Measurements from ENCODE around the gene TUBD1.
"Not testable (repeated sequence)": the region's sequence is repeated elsewhere in the genome, so short reads cannot be mapped to it uniquely, and the experiment has no call there.

The TUBD1 gene

GRCh38 chr17:59844884-59845594, 47.7 kb downstream of the TUBD1 start:
- no peak for DNase-seq (ENCODE audit: low read depth)

- peak; percentile 41 for DNase-seq (ENCODE audit: low read depth)
These were observed 49.7 kb downstream of the TUBD1 start for GRCh38 chr17:59842901-59843652.

- DNase-seq (ENCODE audit: low read depth), result not testable (repeated sequence)
These were observed 50.9 kb downstream of the TUBD1 start for GRCh38 chr17:59841882-59842263.

DNA sequence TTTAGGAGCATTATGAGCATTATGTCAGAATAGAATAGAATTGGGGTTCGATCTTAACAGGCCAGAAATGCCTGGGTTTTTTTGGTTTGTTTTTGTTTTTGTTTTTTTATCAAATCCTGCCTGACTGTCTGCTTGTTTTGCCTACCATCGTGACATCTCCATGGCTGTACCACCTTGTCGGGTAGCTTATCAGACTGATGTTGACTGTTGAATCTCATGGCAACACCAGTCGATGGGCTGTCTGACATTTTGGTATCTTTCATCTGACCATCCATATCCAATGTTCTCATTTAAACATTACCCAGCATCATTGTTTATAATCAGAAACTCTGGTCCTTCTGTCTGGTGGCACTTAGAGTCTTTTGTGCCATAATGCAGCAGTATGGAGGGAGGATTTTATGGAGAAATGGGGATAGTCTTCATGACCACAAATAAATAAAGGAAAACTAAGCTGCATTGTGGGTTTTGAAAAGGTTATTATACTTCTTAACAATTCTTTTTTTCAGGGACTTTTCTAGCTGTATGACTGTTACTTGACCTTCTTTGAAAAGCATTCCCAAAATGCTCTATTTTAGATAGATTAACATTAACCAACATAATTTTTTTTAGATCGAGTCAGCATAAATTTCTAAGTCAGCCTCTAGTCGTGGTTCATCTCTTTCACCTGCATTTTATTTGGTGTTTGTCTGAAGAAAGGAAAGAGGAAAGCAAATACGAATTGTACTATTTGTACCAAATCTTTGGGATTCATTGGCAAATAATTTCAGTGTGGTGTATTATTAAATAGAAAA, 51.5 kb downstream of the TUBD1 start:
- not testable (repeated sequence) for DNase-seq (ENCODE audit: low read depth)

DNA sequence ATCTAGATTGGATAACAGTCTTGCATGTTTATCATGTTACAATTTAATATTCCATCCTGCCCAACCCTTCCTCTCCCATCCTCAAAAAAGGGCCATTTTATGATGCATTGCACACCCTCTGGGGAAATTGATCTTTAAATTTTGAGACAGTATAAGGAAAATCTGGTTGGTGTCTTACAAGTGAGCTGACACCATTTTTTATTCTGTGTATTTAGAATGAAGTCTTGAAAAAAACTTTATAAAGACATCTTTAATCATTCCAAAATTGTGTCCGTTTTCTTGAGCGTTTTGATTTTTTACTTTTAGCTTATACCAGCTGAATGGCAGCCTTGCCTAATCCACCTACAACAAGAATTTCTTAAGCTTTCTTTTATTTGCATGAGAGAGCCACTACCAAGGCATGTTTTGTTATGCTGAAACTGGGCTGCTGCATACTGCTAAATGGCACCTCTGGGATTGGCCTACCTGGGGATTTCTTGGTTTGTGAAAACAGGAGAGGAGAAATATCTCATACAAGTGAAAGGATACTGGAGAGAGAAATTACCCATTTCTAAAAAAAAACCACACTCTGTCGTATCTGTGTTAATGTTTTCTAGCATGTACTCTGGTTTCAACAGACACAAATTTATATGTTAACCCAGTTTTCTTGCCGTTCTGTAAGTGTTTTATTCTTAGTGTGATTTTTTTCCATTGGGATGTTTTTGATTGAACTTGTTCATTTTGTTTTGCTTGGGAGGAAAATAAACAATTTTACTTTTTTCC, 52.2 kb downstream of the TUBD1 start:
- DNase-seq (ENCODE audit: low read depth), result no peak

DNA sequence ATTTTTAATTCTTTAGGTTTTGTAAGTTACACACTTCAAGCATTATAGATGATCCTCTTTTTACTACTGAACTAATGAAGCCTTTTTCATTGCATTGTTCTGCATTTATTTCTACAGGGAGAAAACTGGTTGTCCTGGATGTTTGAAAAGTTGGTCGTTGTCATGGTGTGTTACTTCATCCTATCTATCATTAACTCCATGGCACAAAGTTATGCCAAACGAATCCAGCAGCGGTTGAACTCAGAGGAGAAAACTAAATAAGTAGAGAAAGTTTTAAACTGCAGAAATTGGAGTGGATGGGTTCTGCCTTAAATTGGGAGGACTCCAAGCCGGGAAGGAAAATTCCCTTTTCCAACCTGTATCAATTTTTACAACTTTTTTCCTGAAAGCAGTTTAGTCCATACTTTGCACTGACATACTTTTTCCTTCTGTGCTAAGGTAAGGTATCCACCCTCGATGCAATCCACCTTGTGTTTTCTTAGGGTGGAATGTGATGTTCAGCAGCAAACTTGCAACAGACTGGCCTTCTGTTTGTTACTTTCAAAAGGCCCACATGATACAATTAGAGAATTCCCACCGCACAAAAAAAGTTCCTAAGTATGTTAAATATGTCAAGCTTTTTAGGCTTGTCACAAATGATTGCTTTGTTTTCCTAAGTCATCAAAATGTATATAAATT, 53.0 kb downstream of the TUBD1 start:
- DNase-seq (ENCODE audit: low read depth), result no peak

- DNase-seq (ENCODE audit: low read depth), result no peak
These were observed 54.5 kb downstream of the TUBD1 start for GRCh38 chr17:59838052-59838916.

GRCh38 chr17:59837308-59838051, 55.3 kb downstream of the TUBD1 start:
- DNase-seq (ENCODE audit: low read depth), result peak; percentile 19

DNA sequence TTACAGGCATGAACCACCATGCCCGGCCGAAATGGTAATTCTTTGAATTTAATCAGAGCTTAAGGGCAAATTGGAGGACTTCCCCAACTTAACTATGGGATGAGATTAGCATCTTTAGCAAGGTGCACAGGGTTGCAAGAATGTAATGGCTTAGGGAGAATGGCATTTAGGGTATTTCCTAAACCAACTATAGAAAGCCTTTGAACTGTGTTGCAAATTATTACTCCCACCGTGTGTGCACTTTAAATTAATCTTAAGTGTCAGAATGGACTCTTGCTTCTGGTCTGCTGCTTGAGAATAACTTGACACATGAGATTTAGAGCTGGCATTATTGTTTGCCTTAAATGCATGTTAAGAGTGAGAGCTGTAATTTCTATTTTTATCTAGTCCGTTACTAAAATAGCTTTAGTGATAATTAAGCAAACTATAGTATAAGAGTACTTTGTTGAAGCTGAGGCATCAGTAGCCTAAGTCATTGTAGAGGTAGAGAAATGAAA, 59.8 kb downstream of the TUBD1 start:
- no peak for DNase-seq (ENCODE audit: low read depth)

DNA sequence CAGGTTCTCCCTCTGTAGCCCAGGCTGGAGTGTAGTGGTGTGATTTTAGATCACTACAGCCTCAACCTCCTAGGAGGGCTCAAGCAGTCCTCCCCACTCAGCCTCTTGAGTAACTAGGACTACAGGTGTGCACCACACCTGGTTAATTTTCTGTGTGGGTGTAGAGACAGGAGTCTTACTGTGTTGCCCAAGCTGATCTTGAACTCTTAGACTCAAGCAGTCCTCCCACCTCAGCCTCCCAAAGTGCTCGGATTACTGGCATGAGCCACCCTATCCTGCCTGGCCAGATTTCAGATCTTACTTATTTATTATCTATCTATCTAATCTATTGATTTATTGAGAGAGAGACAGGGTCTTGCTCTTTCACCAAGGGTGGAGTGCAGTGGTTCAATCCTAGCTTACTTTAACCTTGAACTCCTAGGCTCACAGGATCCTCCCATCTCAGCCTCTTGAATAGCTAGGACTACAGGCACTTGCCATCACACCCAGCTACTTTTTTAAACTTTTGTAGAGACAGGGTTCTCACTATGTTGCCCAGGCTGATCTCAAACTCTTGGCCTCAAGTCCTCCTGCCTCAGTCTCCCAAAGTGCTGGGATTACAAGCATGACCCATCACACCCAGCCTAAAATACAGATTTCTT, 61.8 kb downstream of the TUBD1 start:
- DNase-seq (ENCODE audit: low read depth), result no peak

GRCh38 chr17:59830007-59830630, 62.6 kb downstream of the TUBD1 start:
- DNase-seq (ENCODE audit: low read depth), result no peak

DNA sequence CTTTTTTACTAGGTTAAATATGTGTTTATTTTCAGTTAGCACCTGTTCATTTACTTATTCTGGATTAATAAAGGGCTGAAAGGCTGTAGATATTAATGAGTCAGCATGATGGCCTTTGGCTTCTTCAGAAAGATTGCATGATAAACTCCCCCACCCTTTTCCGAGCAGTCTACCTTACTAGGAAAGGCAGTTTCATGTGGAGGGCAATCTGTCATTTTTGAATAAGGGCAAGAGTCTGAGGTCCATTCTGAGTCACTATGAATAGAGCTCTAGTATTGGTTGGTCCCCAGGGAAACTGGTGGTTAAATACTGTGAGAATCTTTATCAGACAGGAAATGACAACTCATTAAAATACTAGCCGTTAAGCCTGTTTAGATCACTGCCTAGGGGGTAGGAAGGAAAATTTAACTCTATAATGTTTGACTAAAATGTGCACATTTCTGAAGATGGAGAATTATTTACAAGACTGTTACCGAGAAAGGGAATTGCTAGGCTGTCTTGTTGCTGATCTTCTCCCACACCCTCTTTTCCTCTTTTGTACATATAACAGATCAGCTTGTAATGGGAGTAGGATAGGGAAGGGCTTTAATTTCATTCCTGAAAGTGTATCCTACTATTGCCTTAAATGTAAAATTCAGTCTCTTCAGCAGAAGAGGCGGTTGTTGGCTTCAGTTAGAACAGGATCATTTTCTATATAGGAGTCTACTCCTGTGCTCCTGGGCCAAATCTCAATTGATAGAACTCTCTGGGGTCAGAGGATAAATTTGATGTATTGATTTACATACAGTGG, 63.3 kb downstream of the TUBD1 start:
- DNase-seq (ENCODE audit: low read depth), result no peak

DNA sequence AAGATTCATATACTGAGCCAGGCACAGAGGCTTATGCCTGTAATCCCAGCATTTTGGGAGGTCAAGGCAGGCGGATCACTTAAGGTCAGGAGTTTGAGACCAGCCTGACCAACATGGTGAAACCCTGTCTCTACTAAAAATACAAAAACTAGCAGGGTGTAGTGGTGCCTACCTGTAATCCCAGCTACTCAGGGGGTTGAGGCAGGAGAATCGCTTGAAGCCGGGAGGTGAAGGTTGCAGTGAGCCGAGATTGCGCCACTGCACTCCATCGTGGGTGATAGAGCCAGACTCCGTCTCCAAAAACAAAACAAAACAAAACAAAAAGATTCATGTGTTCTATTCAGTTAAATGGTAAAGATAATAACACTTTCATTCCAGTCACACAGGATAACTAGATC, 63.9 kb downstream of the TUBD1 start:
- DNase-seq (ENCODE audit: low read depth), result not testable (repeated sequence)

GRCh38 chr17:59828478-59828760, 64.3 kb downstream of the TUBD1 start:
- DNase-seq (ENCODE audit: low read depth), result no peak

- DNase-seq (ENCODE audit: low read depth), result no peak
These were observed 64.8 kb downstream of the TUBD1 start for GRCh38 chr17:59827721-59828477.

DNA sequence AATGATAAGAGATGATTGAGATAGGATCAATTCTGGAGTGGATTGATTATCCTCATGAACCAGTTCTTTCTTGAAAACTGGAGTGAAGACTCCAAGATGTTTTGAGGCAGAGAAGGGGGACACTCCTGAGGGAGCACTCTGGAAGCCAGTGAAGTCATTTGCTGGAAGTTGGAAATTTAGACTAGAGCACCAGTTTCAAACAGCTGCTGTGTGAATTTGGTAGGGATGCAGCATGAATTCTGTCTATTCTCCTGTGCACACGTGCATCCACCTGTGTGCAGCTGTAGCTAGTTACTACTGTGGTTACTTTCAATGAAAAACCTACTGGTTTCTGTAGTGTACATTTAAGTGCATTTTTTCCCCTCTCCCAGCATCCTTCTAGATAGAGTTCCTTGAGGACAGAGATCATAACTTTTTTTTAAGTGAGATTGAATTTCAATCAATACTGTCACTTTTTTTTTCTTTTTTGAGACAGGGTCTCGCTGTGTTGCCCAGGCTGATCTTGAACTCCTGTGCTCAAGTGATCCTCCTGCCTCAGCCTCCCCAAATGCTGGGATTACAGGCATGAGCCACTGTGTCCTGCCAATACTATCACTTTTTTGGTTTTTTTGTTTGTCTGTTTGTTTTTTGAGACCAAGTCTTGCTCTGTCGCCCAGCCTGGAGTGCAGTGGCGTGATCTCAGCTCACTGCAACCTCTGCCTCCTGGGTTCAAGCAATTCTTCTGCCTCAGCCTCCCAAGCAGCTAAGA, 65.9 kb downstream of the TUBD1 start:
- no peak for DNase-seq (ENCODE audit: low read depth)

Data from stimulated activated CD8-positive, alpha-beta memory T cell treated with anti-CD3 and anti-CD28 coated beads, Interleukin-12 subunit alpha, Interleukin-12 subunit beta, amount 100 ng/mL, for 4 hours (primary cell).